SKM-1 treated with dmso at 0.1 percent for 144 hours (cell line): ENCODE results near the gene SPTBN4.
A peak's percentile ranks its signal among the peaks of the same experiment; 100 is the strongest.

Source experiments
- DNase-seq: peaks from one replicate; lab custom pipeline; 2025; ENCODE audit not compliant: unreplicated experiment; lab: John Stamatoyannopoulos, UW

The SPTBN4 gene

DNA sequence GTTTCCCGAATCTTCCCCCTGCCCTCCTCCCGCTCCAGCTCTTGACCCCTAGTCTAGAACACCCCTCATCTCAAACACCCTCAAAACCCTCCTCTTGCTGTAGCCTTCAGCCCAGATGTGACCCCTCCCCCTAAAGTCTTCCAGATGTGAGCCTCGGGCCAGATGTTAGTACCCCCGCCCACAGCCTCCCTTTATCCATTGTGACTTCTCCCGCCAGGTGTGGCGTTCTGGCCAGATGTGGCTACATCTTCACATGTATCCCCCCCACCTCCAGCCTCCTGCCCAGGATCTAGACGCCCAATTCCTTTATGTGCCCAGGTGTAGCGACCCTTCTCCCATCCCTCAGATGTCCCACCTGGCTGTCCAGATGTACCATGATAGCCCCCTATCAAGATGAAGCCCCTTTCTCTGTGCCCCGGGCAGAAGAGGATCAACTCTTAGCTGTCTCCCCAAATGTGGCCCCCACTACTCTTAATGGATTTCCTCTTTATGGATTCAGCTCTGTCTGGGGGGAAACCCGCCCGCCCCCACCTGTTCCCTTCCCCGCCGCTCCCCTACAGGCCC lies 133.9 kb downstream of the SPTBN4 start:
- DNase-seq, result no peak

DNA sequence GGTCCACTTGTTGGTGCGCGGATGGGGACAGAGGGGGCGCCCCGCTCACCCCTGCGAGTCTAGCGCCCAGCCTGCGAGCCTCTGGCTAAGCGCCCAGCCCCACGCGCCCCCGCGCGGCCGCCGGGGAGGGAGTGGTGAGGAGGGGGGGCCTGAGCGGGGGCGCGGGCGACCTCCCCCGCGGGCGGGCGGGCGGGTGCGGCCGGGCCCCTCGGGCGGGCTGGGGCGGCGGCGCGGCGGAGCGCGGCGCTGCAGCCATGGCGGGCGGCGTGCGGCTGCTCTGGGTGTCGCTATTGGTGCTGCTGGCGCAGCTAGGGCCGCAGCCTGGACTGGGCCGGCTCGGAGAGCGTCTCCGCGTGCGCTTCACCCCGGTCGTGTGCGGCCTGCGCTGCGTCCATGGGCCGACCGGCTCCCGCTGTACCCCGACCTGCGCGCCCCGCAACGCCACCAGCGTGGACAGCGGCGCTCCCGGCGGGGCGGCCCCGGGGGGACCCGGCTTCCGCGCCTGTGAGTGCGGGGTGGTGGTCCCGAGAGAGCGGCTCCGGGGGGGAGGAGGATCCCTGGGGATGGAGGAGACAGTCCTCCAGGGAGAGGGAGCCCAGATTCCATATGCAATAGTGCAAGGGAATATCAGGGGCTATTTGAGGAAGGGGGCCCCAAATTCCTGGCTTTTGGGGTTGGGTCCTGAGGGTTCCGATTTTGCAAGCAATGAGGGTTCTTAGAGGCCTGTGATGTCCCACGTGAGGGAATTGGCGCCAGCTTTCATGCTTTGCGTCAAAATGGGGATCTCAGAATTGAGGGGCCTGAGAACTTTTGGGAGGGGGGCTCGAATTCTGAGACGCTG lies 134.6 kb downstream of the SPTBN4 start, which contains the start of gene LTBP4:
TSS of gene LTBP4 (plus strand) at position 236 of the 841 bp plus-strand sequence. CDS start at position 255, 19 bp downstream.
- no peak for DNase-seq

DNA sequence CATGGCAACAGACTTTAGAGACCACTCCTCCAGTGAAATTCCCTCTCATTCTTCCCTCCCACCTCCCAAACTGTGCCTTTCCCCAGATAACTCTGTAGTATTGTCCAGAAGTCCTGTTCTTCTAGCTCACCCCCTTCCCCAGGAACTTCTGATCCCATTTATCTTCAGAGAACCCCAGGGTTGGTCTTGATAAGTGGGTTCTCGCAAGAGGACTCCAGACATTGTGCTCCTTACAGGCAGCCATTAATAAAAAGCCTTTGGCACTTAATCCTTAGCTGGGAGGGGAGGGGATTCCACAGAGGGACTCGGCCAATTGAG lies 136.2 kb downstream of the SPTBN4 start:
- no peak for DNase-seq

DNA sequence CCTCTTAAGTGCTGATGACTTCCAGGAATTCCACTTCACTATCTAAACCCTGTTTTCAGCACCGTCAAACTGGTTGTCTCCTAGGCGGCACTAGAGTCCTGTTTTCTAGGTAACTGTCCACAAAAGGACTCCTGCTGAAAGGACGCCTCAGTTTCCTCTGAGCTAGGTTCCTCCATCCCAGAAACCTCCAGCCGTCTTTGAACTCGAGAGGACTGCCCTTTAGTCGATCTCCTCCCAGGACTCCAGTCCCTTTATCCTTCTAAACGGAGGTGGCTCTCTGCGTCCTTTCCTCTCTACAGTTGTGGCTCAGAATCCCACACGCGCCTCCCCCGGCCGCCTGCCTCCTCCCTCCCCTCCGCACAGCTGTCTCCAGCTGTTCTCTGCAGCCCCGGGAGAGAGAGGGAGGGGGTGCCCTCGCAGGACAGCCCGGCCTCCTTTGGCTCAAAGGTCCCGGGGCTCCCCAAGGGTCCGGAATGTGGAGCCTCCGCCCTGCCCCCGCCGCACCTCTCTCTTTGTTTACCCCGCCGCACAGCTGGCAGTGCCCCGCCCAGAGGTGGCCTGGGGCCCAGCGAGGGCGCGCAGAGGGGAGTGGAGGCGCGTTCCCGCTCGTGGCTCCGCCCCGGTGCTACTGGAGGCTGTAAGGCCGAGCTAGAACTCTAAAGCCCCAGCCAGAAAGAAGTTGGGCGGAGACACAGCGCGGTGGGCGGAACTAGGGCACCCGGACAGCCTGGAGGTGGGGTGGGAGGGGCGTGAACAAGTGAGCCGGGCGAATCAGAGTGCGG lies 136.8 kb downstream of the SPTBN4 start:
- DNase-seq, result peak; percentile 96

DNA sequence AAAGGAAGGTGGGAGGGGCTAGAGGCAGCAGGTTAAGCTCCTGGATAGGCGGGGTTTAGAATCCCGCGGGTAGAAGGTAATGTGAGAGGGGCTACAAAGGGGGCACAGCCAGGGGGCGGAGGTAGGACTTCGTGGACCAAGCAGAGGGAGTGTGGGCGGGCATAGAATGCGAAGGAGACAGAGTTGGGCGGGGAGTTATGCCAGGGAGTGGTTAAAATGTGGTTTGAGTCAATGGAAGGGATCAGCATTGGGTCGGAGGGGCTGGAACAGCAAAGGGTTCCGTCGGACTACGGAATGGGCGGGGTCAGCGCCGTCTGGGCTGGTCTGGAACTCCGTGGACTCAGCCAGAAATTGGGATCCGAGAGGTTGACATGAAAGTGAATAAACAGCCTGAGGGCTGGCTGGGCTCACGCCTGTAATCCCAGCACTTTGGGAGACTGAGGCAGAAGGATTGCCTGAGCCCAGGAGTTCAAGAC lies 137.4 kb downstream of the SPTBN4 start:
- no peak for DNase-seq

DNA sequence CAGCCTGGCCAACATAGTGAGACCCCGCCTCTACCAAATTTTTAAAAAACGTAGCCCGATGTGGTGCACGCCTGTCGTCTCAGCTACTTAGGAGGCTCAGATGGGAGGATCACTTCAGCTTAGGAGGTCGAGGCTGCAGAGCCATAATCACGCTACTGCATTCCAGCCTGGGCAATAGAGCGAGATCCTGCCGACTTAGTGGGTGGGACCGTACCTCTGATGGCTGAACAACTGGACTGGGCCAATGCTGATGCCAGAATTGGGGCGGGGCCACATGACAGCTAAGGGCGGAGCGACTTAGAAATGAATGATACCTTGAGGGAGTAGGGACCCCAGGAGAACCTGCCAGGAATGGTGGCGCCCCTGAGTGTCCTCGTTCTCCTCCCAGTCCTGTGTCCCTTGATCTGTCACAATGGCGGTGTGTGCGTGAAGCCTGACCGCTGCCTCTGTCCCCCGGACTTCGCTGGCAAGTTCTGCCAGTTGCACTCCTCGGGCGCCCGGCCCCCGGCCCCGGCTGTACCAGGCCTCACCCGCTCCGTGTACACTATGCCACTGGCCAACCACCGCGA lies 137.9 kb downstream of the SPTBN4 start:
- no peak for DNase-seq

DNA sequence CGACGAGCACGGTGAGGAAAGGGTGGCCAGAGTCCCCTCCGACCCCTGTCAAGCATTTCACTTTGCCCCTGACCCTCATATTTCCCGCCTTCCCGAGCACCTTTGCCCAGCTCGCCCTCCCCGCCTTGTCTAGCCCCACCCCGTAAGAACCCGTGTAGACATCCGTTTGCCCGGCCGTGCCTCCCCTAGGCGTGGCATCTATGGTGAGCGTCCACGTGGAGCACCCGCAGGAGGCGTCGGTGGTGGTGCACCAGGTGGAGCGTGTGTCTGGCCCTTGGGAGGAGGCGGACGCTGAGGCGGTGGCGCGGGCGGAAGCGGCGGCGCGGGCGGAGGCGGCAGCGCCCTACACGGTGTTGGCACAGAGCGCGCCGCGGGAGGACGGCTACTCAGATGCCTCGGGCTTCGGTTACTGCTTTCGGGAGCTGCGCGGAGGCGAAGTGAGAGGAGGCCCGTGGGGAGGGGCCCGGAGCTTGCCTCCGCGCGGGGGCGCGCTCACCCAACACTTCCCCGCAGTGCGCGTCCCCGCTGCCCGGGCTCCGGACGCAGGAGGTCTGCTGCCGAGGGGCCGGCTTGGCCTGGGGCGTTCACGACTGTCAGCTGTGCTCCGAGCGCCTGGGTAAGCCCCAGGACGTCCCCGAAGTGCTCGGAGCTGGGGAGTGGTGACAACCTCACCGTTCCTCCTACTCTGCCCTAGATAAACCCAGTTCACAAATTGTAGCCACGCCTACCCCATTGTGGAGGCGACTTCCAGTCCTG lies 138.6 kb downstream of the SPTBN4 start:
- peak; percentile 68 for DNase-seq

DNA sequence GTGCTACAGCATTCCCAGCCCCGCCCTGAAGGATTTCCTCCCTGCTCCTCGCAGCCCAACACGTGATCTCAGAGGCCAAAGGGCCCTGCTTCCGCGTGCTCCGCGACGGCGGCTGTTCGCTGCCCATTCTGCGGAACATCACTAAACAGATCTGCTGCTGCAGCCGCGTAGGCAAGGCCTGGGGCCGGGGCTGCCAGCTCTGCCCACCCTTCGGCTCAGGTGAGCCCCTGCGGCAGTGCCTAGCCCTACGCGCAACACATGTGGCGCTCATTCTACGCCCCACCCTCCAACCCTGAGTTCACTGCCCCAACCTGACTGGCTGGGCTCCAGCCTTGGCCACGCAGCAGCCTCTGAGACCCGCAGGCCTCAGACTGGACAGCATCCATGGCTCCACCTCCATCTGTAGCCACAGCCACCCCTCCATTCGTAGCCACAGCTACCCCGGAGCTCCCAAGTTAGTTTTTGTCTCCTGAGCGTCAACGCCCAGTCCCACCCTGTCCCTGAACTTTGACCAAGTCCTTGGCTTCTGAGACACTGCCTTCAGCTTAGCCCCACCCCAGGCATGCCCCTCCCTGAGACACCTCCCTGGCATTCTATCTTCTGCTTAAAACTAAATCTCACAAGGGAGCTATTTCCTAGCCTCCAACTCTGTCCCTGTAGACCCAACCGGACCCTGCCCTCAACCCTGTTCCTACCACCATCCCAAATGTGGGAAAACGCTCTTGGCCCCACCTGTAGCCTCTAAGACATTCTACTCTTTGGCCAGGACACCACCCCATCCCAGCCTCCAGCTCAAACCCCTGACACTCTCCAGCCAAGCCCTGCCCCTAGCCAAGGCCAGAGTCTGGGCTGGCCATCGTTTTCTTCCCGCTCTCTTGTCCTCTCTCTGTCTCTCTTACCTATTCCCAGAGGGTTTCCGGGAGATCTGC lies 140.8 kb downstream of the SPTBN4 start:
- DNase-seq, result no peak

DNA sequence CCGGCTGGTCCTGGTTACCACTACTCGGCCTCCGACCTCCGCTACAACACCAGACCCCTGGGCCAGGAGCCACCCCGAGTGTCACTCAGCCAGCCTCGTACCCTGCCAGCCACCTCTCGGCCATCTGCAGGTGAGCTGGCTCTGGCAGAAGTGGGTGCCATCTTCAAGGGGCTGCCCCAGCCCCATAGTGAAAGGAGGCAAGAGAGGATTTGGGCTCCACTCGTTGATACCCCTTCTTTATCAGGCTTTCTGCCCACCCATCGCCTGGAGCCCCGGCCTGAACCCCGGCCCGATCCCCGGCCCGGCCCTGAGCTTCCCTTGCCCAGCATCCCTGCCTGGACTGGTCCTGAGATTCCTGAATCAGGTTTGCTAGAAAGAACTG lies 141.4 kb downstream of the SPTBN4 start:
- DNase-seq, result no peak

DNA sequence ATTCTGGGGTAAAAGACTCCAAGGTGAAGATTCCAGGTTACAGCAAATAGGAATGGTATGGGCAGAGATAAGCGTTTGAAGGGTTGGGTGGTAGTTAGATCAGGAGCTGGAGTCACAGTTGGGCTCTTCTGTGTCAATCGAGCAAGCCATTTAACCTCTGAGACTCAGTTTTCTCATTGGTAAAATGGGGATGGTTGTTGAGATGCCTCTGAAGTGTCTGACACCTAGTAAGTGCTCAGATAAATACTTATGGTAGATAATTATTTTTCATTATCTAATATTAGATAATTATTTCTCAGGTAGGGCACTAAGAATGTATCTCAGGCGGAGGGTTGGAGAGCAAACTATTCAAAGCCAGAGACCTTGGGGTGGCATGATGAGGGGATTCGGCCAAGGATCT lies 142.2 kb downstream of the SPTBN4 start:
- DNase-seq, result no peak

DNA sequence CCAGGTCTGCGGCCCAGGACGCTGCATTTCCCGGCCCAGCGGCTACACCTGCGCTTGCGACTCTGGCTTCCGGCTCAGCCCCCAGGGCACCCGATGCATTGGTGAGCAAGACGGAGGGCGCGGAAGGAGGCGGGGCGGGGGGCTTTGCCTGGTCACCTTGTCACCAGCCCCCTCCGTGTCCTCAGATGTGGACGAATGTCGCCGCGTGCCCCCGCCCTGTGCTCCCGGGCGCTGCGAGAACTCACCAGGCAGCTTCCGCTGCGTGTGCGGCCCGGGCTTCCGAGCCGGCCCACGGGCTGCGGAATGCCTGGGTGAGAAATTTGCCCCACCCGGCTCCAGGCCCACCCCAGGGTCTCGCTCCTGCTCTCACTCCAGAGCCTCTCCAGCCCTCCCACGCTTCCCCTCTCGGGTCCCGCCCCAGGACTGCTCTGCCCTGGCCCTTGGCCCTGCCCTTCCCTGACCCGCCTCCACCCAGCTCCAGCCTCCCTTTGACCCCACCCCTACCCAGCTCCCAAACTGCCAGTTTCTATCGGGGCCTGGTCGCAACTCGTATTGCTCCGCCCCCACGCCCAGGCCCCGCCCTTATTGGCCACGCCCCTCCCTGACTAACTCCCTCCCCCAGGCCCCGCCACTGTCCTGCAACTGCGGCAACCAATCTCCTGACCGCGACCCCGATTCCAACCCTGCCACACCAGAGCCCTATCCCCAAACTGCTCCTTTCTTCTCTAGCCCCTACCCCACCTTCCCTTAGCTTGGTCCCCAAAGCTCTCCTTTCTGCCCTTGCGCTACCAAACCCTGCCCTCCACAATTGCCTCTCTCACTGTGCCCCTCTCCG lies 143.0 kb downstream of the SPTBN4 start:
- DNase-seq, result peak; percentile 92

DNA sequence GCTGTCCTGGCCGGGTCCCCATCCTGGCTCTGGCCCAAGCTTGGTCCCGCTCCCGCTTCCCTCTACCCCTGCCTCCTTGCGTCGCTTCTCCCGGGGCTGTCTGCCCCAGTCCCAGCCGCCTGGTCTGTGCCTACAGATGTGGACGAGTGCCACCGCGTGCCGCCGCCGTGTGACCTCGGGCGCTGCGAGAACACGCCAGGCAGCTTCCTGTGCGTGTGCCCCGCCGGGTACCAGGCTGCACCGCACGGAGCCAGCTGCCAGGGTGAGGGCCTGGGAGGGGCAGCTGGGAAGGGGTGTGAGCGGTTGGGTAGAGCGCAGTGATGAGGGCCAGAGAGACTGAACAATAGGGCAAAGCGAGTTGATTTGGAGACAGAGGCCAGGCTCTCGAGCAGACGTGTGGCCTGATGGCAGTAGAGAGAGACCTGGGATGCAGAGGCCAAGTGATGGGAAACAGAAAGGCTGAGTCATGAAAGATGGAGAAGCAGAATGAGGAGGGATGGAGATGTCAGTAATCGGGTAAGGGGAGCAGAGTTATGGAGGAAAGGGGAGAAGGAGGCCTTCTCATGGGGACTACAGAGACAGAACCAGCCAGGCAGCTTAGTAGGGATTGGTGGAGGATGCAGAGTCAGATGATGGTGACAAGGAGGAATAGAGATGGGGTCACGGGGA lies 143.7 kb downstream of the SPTBN4 start:
- DNase-seq, result no peak

DNA sequence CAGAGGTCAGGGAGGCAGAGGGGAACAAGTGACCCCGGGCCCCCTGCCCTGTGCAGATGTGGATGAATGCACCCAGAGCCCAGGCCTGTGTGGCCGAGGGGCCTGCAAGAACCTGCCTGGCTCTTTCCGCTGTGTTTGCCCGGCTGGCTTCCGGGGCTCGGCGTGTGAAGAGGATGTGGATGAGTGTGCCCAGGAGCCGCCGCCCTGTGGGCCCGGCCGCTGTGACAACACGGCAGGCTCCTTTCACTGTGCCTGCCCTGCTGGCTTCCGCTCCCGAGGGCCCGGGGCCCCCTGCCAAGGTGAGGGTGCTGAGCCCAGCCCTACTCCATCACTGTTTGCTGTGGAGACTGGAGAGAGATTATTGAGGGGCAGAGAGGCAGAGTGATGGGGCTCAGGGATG lies 144.3 kb downstream of the SPTBN4 start:
- DNase-seq, result no peak

DNA sequence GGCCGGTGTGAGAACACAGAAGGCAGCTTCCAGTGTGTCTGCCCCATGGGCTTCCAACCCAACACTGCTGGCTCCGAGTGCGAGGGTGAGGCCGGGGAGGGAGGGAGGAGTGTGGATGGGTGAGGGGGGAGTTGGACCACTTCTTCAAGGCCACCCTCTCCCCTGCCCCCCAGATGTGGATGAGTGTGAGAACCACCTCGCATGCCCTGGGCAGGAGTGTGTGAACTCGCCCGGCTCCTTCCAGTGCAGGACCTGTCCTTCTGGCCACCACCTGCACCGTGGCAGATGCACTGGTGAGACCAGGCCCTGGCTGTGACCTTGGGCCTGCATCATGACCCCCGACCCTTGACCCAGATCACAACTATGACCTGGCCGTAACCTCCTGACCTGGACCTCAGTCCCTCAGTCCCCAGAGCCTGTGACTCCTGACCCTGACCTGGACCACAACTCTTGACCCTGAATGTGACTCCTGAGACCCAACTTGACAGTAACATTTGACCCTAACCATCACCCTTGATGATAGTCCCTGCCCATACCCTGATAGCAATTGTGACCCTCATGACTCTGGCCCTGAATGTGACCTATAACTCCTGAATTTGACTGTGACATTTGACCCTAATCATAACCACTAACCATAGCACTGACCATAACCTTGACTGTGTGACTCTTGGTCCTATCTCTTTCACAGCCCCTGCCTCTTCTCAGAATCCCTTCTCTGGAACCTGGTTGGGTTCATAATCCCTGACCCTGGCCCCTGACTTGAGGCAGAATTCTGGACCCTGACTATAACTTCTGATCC lies 145.3 kb downstream of the SPTBN4 start:
- no peak for DNase-seq

DNA sequence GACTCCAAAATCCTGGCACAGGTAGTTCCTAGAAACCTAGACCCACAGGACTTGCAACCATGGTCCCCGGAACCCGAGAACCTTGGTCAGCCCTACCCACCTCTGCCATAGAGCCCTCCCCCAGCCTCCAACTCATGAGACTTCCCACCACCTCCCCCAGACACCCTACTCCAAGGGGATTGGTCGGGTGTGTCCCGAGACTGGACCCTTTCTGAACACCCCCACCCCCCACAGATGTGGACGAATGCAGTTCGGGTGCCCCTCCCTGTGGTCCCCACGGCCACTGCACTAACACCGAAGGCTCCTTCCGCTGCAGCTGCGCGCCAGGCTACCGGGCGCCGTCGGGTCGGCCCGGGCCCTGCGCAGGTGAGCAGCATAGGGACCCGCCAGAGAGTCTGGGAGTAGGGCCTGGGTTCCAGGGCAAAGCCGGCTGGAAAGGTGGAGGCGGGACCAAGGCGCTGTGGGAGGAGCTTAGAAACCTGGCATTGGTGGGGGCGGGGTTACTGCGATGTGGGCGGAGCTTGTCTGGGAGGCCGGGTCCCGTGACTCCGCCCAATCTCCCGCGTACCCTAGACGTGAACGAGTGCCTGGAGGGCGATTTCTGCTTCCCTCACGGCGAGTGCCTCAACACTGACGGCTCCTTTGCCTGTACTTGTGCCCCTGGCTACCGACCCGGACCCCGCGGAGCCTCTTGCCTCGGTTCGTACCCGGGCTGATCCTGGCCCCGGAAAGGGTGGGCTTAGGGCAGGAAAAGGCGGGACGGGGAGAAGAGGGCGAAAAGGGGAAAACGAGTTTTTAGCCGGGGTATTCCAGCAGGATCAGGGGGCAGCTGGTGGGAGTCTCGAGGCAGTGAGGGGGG lies 146.3 kb downstream of the SPTBN4 start:
- peak; percentile 72 for DNase-seq
